GM12878 (cell line): ENCODE measurements around the gene CAPN9. TPM values are rescaled to one million over a fixed set of nuclear protein-coding genes. Genes with fewer than 3 reads are reported as not detected.

Experiments used
- ATAC-seq: fragments of 200-7000 bp; cut with Tn5 transposase; 3 replicates; pipeline ENCODE4 v1.9.1; 2020; ENCODE audit warnings: mild to moderate bottlenecking, moderate library complexity
- BruUV-seq: library from RNA; stranded (reverse); fragments of 400-500 nt; replicated peaks from 2 replicates; lab custom pipeline; 2021; lab: Mats Ljungman, UMichigan
- CTCF ChIA-PET: fragments of 300-600 bp; sonication (Branson Sonifier 250); formaldehyde crosslinking; extraction: SDS; loops from one replicate; lab custom pipeline; 2021; ENCODE audit warnings: inconsistent platforms; lab: Yijun Ruan, JAX
- POLR2A ChIA-PET: fragments of 350-600 bp; formaldehyde crosslinking; extraction: SDS; loops from one replicate; lab custom pipeline; 2021; ENCODE audit warnings: inconsistent platforms; lab: Charles Lee
- RAD21 ChIA-PET: fragments of 300-600 bp; sonication (Branson Sonifier 250); formaldehyde crosslinking; loops from one replicate; lab custom pipeline; 2023; ENCODE audit warnings: antibody characterized with exemption; ENCODE audit not compliant: unreplicated experiment; lab: Charles Lee
- SMC1A ChIA-PET: fragments of 300-600 bp; sonication (Branson Sonifier 250); formaldehyde crosslinking; loops from one replicate; lab custom pipeline; 2023; ENCODE audit not compliant: unreplicated experiment, uncharacterized antibody; lab: Charles Lee
- DNase-seq: peaks from one replicate; pipeline ENCODE4 v3.0.0-alpha.2; 2011; ENCODE audit warnings: low read depth, low spot score
- FAIRE-seq: peaks from 3 replicates; lab custom pipeline; 2011; peaks lifted over from hg19 to GRCh38; lab: Jason Lieb, UNC
- H2AFZ ChIP-seq: 2 replicates; pipeline ENCODE4 v1.6.0; 2011; ENCODE audit warnings: low read depth, low read length, control low read depth; ENCODE audit not compliant: control insufficient read depth
- H3K27ac ChIP-seq: 2 replicates; pipeline ENCODE4 v1.5.1; 2011; ENCODE audit warnings: control low read depth; ENCODE audit not compliant: control insufficient read depth, insufficient read depth
- H3K27me3 ChIP-seq, 2 experiments: replicated peaks in 1 of 2; 2 replicates each; pipeline versions ENCODE4 v1.6.0 to v1.6.1; 2011; ENCODE audit warnings: low read length in 1 of 2; ENCODE audit not compliant: control insufficient read depth in 2 of 2, insufficient read depth in 2 of 2
- H3K36me3 ChIP-seq, 2 experiments: 2 replicates each; pipeline ENCODE4 v1.5.1; 2011; ENCODE audit warnings: low read length in 1 of 2; ENCODE audit not compliant: control insufficient read depth in 2 of 2, insufficient read depth in 2 of 2
- H3K4me1 ChIP-seq: 2 replicates; pipeline ENCODE4 v1.6.1; 2011; ENCODE audit warnings: mild to moderate bottlenecking, low read length, moderate library complexity, mixed read lengths; ENCODE audit not compliant: control insufficient read depth, insufficient read depth
- H3K4me2 ChIP-seq: 2 replicates; pipeline ENCODE4 v1.6.0; 2011; ENCODE audit warnings: control low read depth; ENCODE audit not compliant: control insufficient read depth, insufficient read depth
- H3K4me3 ChIP-seq: fragments of 200-600 bp; sonication (generic); 2 replicates; pipeline ENCODE4 v1.5.1; 2016
- H3K79me2 ChIP-seq: 2 replicates; pipeline ENCODE4 v1.6.0; 2011; ENCODE audit warnings: low read length; ENCODE audit not compliant: control insufficient read depth, insufficient read depth
- H3K9ac ChIP-seq: 2 replicates; pipeline ENCODE4 v1.8.0; 2011; ENCODE audit warnings: low read length, control low read depth, mixed read lengths; ENCODE audit not compliant: control insufficient read depth, insufficient read depth
- H3K9me3 ChIP-seq: replicated peaks from 3 replicates; pipeline ENCODE4 v1.5.1; 2011; ENCODE audit warnings: mild to moderate bottlenecking, low read length; ENCODE audit not compliant: control insufficient read depth, insufficient read depth
- H4K20me1 ChIP-seq: 2 replicates; pipeline ENCODE4 v1.6.0; 2011; ENCODE audit not compliant: control insufficient read depth, insufficient read depth
- ATF7 ChIP-seq: fragments of 450-650 bp; IDR thresholded peaks from 2 replicates; pipeline ENCODE4 v1.6.1; 2016; ENCODE audit warnings: low read depth, mild to moderate bottlenecking
- BACH1 ChIP-seq: fragments of 450-650 bp; IDR thresholded peaks from 2 replicates; pipeline ENCODE4 v1.6.1; 2017; ENCODE audit warnings: mild to moderate bottlenecking, borderline replicate concordance
- E4F1 ChIP-seq: fragments of 450-650 bp; IDR thresholded peaks from 2 replicates; pipeline ENCODE4 v1.6.1; 2018; ENCODE audit warnings: borderline replicate concordance, mild to moderate bottlenecking; ENCODE audit not compliant: partially characterized antibody
- EED ChIP-seq: sonication (generic); IDR thresholded peaks from 2 replicates; pipeline ENCODE4 v1.6.1; 2016; ENCODE audit warnings: antibody characterized with exemption, low read depth
- EGR1 ChIP-seq, 2 experiments: IDR thresholded peaks; 1 replicate in 1 of 2; 2 replicates in 1 of 2; pipeline ENCODE4 v1.6.1; 2011 to 2012; ENCODE audit warnings: low read depth in 2 of 2, low read length in 2 of 2, borderline replicate concordance in 1 of 2, mild to moderate bottlenecking in 1 of 2, moderate library complexity in 1 of 2
- HDGF ChIP-seq: fragments of 450-650 bp; IDR thresholded peaks from 2 replicates; pipeline ENCODE4 v1.6.1; 2016; ENCODE audit warnings: antibody characterized with exemption
- JUND ChIP-seq: IDR thresholded peaks from 2 replicates; pipeline ENCODE4 v1.6.1; 2012; ENCODE audit warnings: low read depth, mild to moderate bottlenecking, low read length, improper control_type of control experiment, moderate library complexity
- NKRF ChIP-seq: fragments of 450-650 bp; conservative IDR thresholded peaks from 2 replicates; pipeline ENCODE4 v1.6.1; 2017; ENCODE audit warnings: mild to moderate bottlenecking, moderate library complexity
- POLR2AphosphoS5 ChIP-seq: IDR thresholded peaks from 2 replicates; pipeline ENCODE4 v1.6.1; 2011; ENCODE audit warnings: mild to moderate bottlenecking, low read length, inconsistent platforms
- SUPT20H ChIP-seq: IDR thresholded peaks from 2 replicates; pipeline ENCODE4 v1.6.1; 2011; ENCODE audit warnings: low read depth, mild to moderate bottlenecking, low read length, moderate library complexity, borderline replicate concordance; ENCODE audit not compliant: control insufficient read depth
- ZZZ3 ChIP-seq: IDR thresholded peaks from 2 replicates; pipeline ENCODE4 v1.6.1; 2011; ENCODE audit warnings: low read depth; ENCODE audit not compliant: control insufficient read depth, insufficient read length
- WGBS: methylation state at CpG from one replicate; pipeline ENCODE4 v1.1.6; 2016; ENCODE audit warnings: low lambda C conversion rate; ENCODE audit not compliant: insufficient replicate concordance, insufficient coverage; ENCODE audit errors: missing lambda C conversion rate; 5-methylcytosine and 5-hydroxymethylcytosine counted together
- in situ Hi-C: fragments of 300-500 bp; cut with MboI; formaldehyde crosslinking; loops from 9 replicates; pipeline ENCODE4 v1.14.3; 2018; ENCODE audit warnings: mixed read lengths
- intact Hi-C: fragments of 100-400 bp; cut with micrococcal nuclease; formaldehyde crosslinking; loops from one replicate; pipeline ENCODE4 v1.14.2; 2022; ENCODE audit not compliant: unreplicated experiment
- polyA plus RNA-seq, 11 experiments: library from polyadenylated mRNA; depleted of rRNA in 4 of 11; unstranded in 6 of 11; stranded (reverse) in 5 of 11; fragments of >200 nt; fragmentation: Nextera tagmentation in 4 of 11; fragmentation: Illumina TruSeq in 1 of 11; extraction: Ambion mirVana in 4 of 11; extraction: Trizol in 1 of 11; gene quantifications; 1 replicate in 1 of 11; 2 replicates in 10 of 11; pipeline versions ENCODE4 v1.2.1 to v1.2.3, GENCODE V29; 2011 to 2016; ENCODE audit warnings: inconsistent platforms in 2 of 11, missing spikeins in 2 of 11, low read depth in 1 of 11
- total RNA-seq, 4 experiments: library from RNA; depleted of rRNA in 3 of 4; stranded (reverse); fragments of >200 nt in 3 of 4; fragmentation: Illumina TruSeq in 1 of 4; extraction: Trizol in 1 of 4; gene quantifications; 2 replicates each; pipeline versions ENCODE4 v1.2.1 to v1.2.3, GENCODE V29; 2013 to 2021
- TF ChIP-seq, protein P1 (sequence below): fragments of 450-650 bp; IDR thresholded peaks from 2 replicates; pipeline ENCODE4 v1.6.1; 2016; ENCODE audit warnings: mild to moderate bottlenecking, moderate library complexity, borderline replicate concordance
- TF ChIP-seq, protein P2 (sequence below): IDR thresholded peaks from 2 replicates; pipeline ENCODE4 v1.6.1; 2012; ENCODE audit warnings: low read depth, low read length, improper control_type of control experiment

CAPN9 gene
- total and polyA plus RNA-seq, 10 of the 15 experiments (the other 5 are each of a cell fraction or from before 2014, with no cell fraction given): not detected

GRCh38 chr1:230850547-230850946 is 103.4 kb downstream of the CAPN9 start:
- H3K4me2 ChIP-seq: no peak overlapping the region
- no peaks in the 10 kb centered on the region for H3K4me1 ChIP-seq
- intact Hi-C loops (no loop called here), in situ Hi-C loops (no loop called here)
- ChIA-PET RAD21 (no interaction called here), POLR2A (no interaction called here), CTCF (no interaction called here), SMC1A (no interaction called here)
- H3K4me3 ChIP-seq: no peak overlapping the region
- H4K20me1 ChIP-seq: no peaks in the 10 kb centered on the region
- no peak overlapping the region for H2AFZ ChIP-seq
- ATAC-seq: no peak
- 54% methylated on average over 7 of the region's 8 CpGs for WGBS
- no peak overlapping the region for H3K9ac ChIP-seq
- FAIRE-seq: no peak
- H3K9me3 ChIP-seq: no peaks in the 10 kb centered on the region
- no peak overlapping the region for H3K27ac ChIP-seq
- DNase-seq: no peak
- no peaks in the 10 kb centered on the region for H3K27me3 ChIP-seq
- BruUV-seq: no TSS peak
- H3K79me2 ChIP-seq: no peaks in the 10 kb centered on the region
- TF ChIP-seq POLR2AphosphoS5 (no peak), SUPT20H (no peak), ZZZ3 (no peak), EGR1 (IDR thresholded peaks at IDR 0.05; ENCODE audit: borderline replicate concordance in 1 of 2, low read depth in 2 of 2, low read length in 2 of 2) (no peak), BACH1 (no peak), ATF7 (no peak), HDGF (no peak), NKRF (no peak), E4F1 (no peak), EED (no peak), JUND (no peak)
- TF ChIP-seq, protein P1, sequence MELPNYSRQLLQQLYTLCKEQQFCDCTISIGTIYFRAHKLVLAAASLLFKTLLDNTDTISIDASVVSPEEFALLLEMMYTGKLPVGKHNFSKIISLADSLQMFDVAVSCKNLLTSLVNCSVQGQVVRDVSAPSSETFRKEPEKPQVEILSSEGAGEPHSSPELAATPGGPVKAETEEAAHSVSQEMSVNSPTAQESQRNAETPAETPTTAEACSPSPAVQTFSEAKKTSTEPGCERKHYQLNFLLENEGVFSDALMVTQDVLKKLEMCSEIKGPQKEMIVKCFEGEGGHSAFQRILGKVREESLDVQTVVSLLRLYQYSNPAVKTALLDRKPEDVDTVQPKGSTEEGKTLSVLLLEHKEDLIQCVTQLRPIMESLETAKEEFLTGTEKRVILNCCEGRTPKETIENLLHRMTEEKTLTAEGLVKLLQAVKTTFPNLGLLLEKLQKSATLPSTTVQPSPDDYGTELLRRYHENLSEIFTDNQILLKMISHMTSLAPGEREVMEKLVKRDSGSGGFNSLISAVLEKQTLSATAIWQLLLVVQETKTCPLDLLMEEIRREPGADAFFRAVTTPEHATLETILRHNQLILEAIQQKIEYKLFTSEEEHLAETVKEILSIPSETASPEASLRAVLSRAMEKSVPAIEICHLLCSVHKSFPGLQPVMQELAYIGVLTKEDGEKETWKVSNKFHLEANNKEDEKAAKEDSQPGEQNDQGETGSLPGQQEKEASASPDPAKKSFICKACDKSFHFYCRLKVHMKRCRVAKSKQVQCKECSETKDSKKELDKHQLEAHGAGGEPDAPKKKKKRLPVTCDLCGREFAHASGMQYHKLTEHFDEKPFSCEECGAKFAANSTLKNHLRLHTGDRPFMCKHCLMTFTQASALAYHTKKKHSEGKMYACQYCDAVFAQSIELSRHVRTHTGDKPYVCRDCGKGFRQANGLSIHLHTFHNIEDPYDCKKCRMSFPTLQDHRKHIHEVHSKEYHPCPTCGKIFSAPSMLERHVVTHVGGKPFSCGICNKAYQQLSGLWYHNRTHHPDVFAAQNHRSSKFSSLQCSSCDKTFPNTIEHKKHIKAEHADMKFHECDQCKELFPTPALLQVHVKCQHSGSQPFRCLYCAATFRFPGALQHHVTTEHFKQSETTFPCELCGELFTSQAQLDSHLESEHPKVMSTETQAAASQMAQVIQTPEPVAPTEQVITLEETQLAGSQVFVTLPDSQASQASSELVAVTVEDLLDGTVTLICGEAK: no peak
- TF ChIP-seq, protein P2, sequence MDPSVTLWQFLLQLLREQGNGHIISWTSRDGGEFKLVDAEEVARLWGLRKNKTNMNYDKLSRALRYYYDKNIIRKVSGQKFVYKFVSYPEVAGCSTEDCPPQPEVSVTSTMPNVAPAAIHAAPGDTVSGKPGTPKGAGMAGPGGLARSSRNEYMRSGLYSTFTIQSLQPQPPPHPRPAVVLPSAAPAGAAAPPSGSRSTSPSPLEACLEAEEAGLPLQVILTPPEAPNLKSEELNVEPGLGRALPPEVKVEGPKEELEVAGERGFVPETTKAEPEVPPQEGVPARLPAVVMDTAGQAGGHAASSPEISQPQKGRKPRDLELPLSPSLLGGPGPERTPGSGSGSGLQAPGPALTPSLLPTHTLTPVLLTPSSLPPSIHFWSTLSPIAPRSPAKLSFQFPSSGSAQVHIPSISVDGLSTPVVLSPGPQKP: no peak
- no peaks in the 10 kb centered on the region for H3K36me3 ChIP-seq
